Measurements from ENCODE around the gene JPH3. TPM values are rescaled to one million over a fixed set of nuclear protein-coding genes. Genes with fewer than 3 reads are reported as not detected.
"Not testable (repeated sequence)": the region's sequence is repeated elsewhere in the genome, so short reads cannot be mapped to it uniquely, and the experiment has no call there.

The JPH3 gene
- polyA plus RNA-seq, 4 donors = 0.55 to 1.1 (median 0.66) TPM

GRCh38 chr16:87675111-87675719 is 72.9 kb downstream of the JPH3 start:
- no peak for DNase-seq (ENCODE audit: low read depth in 4 of 4, low spot score in 3 of 4)

- no peak for DNase-seq (ENCODE audit: low read depth in 4 of 4, low spot score in 3 of 4)
Measured at GRCh38 chr16:87677830-87678229, 75.5 kb downstream of the JPH3 start.

DNA sequence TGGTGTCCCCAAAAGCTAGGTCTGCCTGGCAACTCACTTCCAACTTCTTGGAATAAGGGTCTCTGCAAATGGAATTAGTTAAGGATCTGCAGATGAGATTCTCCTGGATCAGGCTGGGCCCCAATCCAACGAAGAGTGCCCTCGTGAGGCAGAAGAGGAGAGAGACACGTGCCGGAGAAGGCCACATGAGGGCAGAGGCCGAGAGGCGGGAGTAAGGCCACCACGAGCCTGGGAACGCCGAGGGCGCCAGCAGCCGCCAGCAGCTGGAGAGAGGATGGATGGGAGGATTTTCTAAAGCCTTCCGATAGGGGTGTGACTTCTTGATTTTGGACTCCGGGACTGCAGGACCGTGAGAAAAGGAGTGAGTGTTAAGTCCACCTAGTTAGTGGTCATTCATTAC is 76.3 kb downstream of the JPH3 start:
- no peak for DNase-seq (ENCODE audit: low read depth in 4 of 4, low spot score in 3 of 4)

DNA sequence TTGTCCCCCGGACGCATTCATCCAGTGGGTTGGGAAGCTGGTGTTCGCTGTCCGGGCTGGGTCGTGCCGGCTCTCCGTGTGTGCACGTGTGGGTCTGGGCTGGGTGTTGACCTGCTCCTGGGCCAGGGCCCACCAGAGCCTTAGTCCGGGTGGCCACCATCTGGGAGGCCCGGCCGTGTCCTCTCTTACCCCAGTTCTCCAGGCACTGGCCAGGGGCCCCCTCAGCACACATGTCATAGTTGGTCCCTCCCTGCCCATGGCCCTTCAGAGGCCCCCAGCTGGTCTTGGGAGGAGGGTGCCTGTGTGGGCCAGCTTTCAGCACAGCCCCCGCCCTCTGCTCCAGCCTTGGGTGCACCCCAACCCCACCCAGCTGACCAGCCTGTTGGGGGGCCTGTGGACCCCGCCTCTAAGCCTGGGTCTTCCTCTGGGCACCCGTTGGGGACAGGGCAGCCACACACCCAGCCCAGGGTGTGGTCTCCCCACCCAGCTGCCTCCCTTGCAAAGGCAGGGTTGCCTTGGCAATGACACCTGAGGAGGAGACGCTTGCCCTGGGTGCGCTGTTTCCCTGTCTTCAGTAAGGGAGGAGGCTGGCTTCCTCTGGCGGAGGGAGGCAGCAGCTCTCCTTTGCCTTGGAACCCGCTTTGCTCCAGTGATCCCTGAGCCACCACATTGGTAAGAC is 77.4 kb downstream of the JPH3 start:
- DNase-seq (ENCODE audit: low read depth in 4 of 4, low spot score in 3 of 4) = no peak

- no peak for DNase-seq (ENCODE audit: low read depth in 4 of 4, low spot score in 3 of 4)
Measured at GRCh38 chr16:87680272-87680644, 78.0 kb downstream of the JPH3 start.

DNA sequence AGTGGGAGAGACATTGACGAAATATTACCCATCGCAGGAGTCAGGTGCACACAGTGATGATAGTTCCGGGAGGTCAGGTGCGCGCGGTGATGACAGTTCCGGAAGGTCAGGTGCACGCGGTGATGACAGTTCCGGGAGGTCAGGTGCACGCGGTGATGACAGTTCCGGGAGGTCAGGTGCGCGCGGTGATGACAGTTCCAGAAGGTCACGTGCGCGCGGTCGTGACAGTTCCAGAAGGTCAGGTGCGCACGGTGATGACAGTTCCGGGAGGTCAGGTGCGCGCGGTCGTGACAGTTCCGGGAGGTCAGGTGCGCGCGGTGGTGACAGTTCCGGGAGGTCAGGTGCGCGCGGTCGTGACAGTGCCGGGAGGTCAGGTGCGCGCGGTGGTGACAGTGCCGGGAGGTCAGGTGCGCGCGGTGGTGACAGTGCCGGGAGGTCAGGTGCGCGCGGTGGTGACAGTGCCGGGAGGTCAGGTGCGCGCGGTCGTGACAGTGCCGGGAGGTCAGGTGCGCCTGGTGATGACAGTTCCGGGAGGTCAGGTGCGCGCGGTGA is 78.8 kb downstream of the JPH3 start:
- DNase-seq (ENCODE audit: low read depth in 4 of 4, low spot score in 3 of 4) = not testable (repeated sequence)

DNA sequence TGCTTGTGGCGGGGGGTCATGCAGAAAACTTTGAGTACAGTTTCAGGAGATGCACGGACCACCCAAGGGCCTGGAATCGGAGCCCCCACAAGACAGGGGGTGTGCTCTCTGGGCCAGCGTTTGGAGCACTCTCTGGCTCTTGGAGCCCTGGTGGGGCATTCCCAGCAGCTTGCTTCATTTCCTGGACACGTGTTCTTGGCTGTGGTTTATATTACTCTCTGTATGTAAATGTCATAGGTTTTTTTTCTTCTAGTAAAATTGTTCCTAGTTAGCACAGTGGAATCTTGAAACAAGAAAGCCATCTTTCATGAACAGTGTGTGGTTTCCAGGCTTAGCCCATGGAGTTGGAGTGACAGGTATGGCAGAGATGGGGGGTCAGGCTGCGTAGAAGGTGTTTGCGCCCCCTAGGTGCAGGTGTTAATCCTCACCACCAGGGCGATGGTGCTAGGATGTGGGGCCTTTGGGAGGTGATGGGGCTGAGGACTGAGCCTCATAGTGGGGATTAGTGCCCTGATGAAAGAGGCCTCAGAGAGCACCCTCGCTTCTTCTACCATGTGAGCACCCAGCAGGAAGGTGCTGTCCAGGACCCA is 79.8 kb downstream of the JPH3 start:
- no peak for DNase-seq (ENCODE audit: low read depth in 4 of 4, low spot score in 3 of 4)

DNA sequence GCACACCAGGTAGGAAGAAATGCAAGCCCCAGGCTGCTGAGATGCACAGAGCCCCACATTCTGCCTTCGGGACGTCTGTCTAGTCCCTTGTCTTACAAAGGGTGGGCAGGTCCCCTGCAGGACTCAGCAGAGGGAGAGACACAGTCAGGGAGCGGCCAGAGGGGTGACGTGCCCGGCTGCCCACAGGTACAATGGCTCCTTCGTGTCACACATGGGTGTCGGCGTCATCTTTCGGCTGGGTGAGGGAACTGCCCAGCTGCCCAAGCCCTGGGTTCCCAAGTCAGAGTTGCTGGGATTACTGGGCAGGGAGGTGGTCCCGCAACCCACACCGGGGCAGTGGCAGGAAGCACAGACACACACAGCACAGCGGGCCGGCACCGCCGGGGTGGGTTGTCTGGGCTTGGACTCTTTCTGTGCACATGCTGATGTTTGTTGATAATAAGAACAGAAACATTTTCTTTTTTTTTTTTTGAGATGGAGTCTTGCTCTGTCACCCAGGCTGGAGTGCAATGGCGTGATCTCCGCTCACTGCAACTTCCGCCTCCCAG is 80.6 kb downstream of the JPH3 start:
- no peak for DNase-seq (ENCODE audit: low read depth in 4 of 4, low spot score in 3 of 4)

- no peak for DNase-seq (ENCODE audit: low read depth in 4 of 4, low spot score in 3 of 4)
Measured at GRCh38 chr16:87684106-87684677, 81.9 kb downstream of the JPH3 start.

- DNase-seq (ENCODE audit: low read depth in 4 of 4, low spot score in 3 of 4) = no peak
Measured at GRCh38 chr16:87684711-87685404, 82.5 kb downstream of the JPH3 start.

DNA sequence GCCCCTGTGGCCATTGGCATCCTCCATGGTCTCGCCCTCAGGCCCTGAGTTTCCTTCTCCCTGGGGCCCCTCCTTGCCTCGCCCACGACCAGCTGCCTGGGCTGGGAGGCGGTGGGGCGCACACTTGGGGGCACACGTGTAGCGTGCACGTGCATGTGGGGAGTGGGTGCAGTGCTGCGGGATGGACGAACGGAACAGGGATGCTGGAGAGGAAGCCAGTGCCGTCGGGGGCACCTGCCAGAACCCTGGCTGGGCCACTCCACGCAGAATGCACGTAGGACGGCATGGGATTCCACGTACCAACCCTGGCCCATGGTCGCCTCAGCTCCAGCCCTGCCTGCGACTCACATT is 83.1 kb downstream of the JPH3 start:
- DNase-seq (ENCODE audit: low read depth in 4 of 4, low spot score in 3 of 4) = no peak

DNA sequence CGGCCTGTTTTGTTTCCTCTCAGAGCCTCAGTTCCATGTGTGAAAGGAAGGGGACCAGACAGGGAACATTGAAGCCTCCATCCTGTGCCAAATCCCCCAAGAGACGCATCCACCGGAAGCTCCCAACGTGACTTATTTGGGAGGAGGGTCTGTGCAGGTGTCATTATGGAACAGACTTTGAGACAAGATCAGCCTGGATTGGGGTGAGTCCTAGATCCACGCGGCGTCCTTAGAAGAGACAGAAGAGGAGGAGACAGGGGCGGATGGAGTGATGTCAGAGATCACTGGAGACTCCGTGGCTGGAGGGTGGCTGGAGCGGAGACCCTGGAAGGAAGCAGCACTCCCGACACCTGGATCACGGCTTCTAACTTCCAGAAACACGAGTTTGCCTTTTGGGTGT is 83.5 kb downstream of the JPH3 start:
- DNase-seq (ENCODE audit: low read depth in 4 of 4, low spot score in 3 of 4) = no peak

GRCh38 chr16:87686697-87687096 is 84.4 kb downstream of the JPH3 start:
- DNase-seq (ENCODE audit: low read depth in 4 of 4, low spot score in 3 of 4) = no peak

- DNase-seq (ENCODE audit: low read depth in 4 of 4, low spot score in 3 of 4) = no peak
Measured at GRCh38 chr16:87687126-87687910, 85.0 kb downstream of the JPH3 start.

DNA sequence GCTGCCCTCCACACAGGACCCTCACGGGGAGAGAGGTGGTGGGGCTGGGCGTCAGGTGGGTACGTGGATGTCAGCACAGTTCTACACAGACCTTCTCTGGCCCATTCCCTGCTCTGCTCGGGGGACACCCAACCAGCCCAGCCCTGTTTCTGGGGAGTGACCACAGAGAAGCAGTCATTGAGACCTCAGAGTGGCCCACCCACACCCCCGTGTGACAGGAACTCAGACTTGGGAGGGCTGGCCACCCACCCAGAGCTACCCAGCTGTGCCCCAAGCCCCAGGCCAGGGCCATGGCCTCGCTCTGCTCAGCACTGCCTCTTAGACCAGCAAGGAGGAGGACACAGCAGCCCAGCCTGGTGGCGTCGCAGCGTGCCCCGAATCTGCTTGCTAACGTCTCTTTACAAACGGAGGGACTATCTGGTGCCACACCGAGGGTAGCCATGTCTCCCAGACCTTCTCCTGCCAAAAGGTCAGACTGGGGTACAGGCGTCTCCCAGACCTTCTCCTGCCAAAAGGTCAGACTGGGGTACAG is 85.8 kb downstream of the JPH3 start:
- DNase-seq (ENCODE audit: low read depth in 4 of 4, low spot score in 3 of 4) = no peak

GRCh38 chr16:87688876-87689815 is 86.8 kb downstream of the JPH3 start:
- DNase-seq (ENCODE audit: low read depth in 4 of 4, low spot score in 3 of 4) = no peak

- DNase-seq (ENCODE audit: low read depth in 4 of 4, low spot score in 3 of 4) = no peak
Measured at GRCh38 chr16:87689956-87690465, 87.7 kb downstream of the JPH3 start.

GRCh38 chr16:87690911-87691685 is 88.8 kb downstream of the JPH3 start:
- no peak for DNase-seq (ENCODE audit: low read depth in 4 of 4, low spot score in 3 of 4)
